Glomerular visceral epithelial cell (primary cell): Measurements from ENCODE around the gene CCHCR1.
A peak's percentile ranks its signal among the peaks of the same experiment; 100 is the strongest.

ENCODE experiments used
- DNase-seq: peaks from one replicate; pipeline ENCODE4 v3.0.0-alpha.2; 2016; ENCODE audit errors: extremely low spot score

The CCHCR1 gene

DNA sequence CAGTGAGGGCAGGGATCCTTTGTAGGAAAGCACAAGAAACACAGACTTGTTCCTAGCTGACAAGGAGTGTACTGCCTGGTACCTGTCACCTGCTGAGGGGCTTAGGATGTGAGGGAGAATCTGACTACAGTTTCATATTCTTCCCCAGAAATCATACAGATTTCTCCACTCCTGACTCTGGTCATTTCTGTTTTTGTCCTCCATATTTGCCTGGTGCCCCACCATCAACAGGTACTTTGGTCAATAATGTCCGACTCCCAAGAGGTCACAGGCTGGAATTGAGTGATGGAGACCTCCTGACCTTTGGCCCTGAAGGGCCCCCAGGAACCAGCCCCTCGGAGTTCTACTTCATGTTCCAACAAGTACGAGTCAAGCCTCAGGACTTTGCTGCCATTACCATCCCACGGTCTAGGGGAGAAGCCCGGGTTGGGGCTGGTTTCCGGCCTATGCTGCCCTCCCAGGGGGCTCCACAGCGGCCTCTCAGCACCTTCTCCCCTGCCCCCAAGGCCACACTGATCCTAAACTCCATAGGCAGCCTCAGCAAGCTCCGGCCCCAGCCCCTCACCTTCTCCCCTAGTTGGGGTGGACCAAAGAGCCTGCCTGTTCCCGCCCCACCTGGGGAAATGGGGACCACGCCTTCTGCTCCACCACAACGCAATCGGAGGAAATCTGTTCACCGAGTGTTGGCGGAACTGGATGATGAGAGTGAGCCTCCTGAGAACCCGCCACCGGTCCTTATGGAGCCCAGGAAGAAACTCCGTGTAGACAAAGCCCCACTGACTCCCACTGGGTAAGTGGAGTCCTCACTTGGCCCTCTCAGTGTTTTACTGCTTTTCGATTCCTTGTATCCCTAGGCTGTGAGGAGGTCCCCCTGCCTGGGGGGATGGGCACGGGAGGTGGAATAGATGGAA lies 3.9 kb upstream of the CCHCR1 start:
- no peak for DNase-seq

DNA sequence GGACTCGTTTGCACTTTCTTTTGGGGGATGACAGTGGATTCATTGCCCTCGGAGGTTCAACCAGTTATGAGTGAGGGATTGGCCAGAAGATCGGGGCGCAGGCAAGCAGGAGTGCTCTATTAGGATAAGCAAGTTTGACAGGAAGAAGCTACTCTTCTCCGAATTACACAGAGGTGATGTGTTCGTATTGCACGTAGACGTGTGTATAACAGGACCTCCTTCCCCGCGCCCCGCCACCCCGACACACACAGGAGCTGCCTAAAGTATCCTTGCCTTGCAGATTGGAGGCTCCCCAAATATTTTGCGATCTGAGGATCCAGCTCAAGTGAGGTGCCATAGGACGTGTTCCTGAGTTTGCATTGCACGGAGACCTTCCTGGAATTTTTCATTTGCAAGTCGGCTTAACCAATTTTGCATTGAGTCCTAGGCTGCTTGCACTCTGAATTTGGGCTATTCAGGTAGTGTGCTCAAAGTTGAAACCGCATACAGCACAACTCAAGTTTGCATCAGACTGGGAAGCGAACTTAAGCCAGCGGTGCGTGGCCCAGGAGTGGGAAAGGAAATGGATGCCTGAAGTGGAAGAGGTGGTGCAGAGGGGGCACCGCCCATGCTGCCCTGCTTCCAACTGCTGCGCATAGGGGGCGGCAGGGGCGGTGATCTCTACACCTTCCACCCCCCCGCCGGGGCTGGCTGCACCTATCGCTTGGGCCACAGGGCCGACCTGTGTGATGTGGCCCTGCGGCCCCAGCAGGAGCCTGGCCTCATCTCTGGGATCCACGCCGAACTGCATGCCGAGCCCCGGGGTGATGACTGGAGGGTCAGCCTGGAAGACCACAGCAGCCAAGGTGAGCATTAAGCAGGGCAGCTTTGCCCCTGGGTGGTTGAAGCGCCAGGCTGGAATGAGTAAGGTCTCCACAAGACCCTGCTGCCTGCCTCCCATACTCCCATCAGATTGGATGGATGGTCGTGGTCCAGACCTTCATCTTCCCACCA lies 1.6 kb upstream of the CCHCR1 start:
- DNase-seq = peak; percentile 60

GRCh38 chr6:31158140-31158862 lies 699 bp upstream of the CCHCR1 start, which contains the start of gene TCF19:
TCF19 (plus strand) TSS chr6:31158589; CDS start chr6:31159470, 881 bp downstream.
- peak; percentile 100 for DNase-seq

DNA sequence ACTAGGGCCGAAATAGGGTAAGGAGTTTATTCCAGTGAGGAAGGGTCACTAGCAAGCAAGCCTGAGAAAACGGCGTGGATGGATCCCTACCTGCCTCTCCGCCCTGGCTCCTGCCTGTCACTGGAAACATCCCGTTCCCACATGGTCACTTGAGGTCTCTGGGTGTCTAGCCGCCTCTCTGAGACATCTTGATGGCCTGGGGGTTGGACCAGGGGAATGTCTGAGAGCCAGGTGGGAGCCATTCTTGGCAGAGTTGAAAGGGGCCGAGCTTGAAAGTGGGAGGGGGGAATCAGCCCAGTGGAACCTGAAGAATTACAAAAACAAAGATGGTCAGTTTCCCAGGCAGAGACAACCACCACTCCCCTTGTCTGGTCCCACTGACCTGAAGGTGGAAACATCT lies 961 bp downstream of the CCHCR1 start:
- no peak for DNase-seq

DNA sequence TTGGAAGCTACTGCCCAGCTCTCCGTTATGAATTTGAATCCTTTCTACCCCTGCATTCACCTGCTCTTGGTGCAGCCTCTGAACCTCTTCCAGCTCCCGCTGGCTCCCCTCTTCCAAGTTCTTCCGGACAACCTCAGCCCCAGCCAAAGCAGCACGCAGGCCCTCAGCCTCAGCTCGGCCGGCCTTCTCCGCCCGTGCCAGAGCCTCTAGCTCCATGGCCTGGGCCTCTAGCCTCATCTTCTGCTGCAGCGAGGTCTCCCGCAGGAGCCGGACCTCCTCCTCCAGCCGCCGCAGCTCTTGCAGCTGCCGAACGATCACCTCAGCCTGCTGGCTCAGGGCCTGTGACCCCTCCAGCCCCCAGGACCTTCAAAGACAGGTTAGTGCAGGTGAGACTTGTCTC lies 3.2 kb downstream of the CCHCR1 start:
- no peak for DNase-seq

- peak; percentile 69 for DNase-seq
Observed at GRCh38 chr6:31152781-31153180, 4.8 kb downstream of the CCHCR1 start.

DNA sequence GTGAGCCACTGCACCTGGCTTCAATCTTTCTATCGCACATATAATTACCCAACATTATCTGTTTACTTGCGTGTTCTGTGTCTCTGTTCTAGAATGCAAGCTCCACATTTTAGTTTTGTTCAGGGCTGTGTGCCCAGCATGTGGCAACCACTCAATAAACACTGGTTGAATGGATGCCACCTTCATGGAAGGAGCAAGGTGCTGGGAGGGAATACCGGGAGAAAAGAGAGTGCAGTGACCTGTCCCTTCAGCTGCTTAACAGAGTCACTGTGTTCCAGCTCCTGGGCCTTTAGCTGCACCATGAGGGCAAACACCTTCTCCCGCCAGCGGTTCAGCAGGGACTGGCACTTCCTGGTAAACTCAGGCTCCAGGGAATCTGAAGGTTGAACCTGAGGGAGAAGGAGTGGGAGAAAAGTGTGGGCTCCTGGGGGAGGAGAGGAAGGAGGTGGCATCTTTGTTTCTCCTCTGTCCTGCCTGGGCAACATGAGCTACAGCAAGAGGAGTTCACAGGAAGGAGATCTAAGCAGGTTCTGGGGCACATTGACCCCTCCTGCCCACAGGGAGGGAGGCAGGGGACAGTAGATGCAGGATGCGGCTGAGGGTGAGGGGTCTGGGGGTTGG lies 7.7 kb downstream of the CCHCR1 start:
- no peak for DNase-seq

GRCh38 chr6:31145386-31145785 lies 12.2 kb downstream of the CCHCR1 start:
- DNase-seq = no peak

- DNase-seq = no peak
Observed at GRCh38 chr6:31144970-31145340, 12.6 kb downstream of the CCHCR1 start.

- no peak for DNase-seq
Observed at GRCh38 chr6:31144296-31144969, 13.2 kb downstream of the CCHCR1 start.

GRCh38 chr6:31143148-31143547 lies 14.5 kb downstream of the CCHCR1 start:
- DNase-seq = peak; percentile 93

- DNase-seq = no peak
Observed at GRCh38 chr6:31142361-31142761, 15.2 kb downstream of the CCHCR1 start.

GRCh38 chr6:31140643-31141042 lies 17.0 kb downstream of the CCHCR1 start:
- no peak for DNase-seq

DNA sequence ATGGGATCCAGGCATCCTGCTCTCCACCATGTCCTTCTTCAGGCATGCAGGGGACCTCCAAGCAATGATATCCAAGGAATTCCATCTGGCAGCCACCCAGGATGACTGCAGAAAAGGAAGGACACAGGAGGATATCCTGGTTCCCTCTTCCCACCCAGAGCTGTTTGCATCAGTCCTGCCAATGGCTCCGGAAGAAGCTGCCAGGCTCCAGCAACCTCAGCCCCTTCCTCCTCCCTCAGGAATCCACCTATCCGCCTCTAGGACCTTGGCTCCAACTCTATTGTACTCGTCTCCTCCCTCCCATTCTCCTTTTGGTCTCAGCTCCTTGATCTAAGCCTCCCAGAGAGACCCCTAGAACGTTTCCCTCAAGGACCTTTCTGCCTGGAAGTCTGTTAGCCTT lies 18.0 kb downstream of the CCHCR1 start:
- DNase-seq = peak; percentile 78

DNA sequence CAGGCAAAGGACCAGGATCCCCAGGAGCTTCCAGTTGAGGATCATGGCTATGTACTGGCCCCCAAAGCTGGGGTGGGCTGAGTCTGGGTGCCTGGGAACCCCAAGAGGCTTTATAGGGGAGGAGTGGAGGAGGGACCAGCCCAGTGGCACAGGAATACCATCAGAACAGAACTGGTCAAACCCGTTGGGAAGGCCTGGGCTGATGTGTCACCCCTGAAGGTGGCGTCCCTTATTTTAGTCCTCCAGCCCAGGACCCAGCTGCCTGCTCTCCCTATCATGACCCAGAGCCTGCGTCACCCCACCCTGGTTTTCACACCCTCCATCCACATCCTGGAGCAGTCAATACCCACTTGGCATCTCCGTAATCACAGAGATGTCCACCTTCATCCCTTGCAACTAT lies 18.6 kb downstream of the CCHCR1 start, which contains the start of gene PSORS1C2:
Gene PSORS1C2, minus strand, starts transcription at position 85 of the 400 bp plus-strand sequence. Its CDS starts 40 bp downstream, at position 45.
- DNase-seq = no peak

- DNase-seq = no peak
Observed at GRCh38 chr6:31135710-31136109, 21.9 kb downstream of the CCHCR1 start.

GRCh38 chr6:31132806-31133205 lies 24.8 kb downstream of the CCHCR1 start:
- no peak for DNase-seq

GRCh38 chr6:31131595-31131994 lies 26.0 kb downstream of the CCHCR1 start:
- DNase-seq = no peak

DNA sequence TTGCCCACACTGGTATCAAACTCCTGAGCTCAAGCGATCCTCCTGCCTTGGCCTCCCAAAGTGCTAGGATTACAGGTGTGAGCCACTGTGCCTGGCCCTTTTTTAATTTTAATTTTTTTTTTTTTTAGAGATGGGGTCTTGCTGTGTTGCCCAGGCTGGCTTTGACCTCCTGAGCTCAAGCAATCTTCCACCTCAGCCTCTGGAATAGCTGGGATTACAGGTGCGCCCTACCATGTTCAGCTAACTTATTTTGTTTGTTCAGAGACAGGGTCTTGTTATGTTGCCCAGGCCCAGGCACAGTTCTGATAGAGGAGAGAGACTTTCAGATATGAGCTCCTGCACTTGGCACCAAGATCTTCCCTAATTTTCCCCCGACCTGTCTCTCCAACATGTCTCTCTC lies 26.9 kb downstream of the CCHCR1 start:
- no peak for DNase-seq

- DNase-seq = no peak
Observed at GRCh38 chr6:31129130-31129529, 28.5 kb downstream of the CCHCR1 start.
